ENCODE measurements around the gene OTUD4.

- no peak for TF ChIP-seq ESRRG (CRISPR knock-in tag; IDR thresholded peaks at IDR 0.05)
- TF ChIP-seq, protein P1, sequence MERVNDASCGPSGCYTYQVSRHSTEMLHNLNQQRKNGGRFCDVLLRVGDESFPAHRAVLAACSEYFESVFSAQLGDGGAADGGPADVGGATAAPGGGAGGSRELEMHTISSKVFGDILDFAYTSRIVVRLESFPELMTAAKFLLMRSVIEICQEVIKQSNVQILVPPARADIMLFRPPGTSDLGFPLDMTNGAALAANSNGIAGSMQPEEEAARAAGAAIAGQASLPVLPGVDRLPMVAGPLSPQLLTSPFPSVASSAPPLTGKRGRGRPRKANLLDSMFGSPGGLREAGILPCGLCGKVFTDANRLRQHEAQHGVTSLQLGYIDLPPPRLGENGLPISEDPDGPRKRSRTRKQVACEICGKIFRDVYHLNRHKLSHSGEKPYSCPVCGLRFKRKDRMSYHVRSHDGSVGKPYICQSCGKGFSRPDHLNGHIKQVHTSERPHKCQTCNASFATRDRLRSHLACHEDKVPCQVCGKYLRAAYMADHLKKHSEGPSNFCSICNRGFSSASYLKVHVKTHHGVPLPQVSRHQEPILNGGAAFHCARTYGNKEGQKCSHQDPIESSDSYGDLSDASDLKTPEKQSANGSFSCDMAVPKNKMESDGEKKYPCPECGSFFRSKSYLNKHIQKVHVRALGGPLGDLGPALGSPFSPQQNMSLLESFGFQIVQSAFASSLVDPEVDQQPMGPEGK (CRISPR knock-in tag; IDR thresholded peaks at IDR 0.05; ENCODE audit: borderline replicate concordance): no peak
- no peak for TF ChIP-seq ZNF70 (CRISPR knock-in tag; IDR thresholded peaks at IDR 0.05)
- TF ChIP-seq BACH2 (CRISPR knock-in tag; IDR thresholded peaks at IDR 0.05; ENCODE audit: borderline replicate concordance): no peak
- no peak for TF ChIP-seq GLIS3 (CRISPR knock-in tag; IDR thresholded peaks at IDR 0.05)
- TF ChIP-seq ZFP3 (CRISPR knock-in tag; IDR thresholded peaks at IDR 0.05): no peak
- TF ChIP-seq ARNTL (CRISPR knock-in tag; IDR thresholded peaks at IDR 0.05; ENCODE audit: borderline replicate concordance, low read depth): no peak
- no peak for TF ChIP-seq ZFP30 (CRISPR knock-in tag; IDR thresholded peaks at IDR 0.05)
- no peak for TF ChIP-seq CREB5 (CRISPR knock-in tag; IDR thresholded peaks at IDR 0.05; ENCODE audit: low read depth)
- TF ChIP-seq, protein P2, sequence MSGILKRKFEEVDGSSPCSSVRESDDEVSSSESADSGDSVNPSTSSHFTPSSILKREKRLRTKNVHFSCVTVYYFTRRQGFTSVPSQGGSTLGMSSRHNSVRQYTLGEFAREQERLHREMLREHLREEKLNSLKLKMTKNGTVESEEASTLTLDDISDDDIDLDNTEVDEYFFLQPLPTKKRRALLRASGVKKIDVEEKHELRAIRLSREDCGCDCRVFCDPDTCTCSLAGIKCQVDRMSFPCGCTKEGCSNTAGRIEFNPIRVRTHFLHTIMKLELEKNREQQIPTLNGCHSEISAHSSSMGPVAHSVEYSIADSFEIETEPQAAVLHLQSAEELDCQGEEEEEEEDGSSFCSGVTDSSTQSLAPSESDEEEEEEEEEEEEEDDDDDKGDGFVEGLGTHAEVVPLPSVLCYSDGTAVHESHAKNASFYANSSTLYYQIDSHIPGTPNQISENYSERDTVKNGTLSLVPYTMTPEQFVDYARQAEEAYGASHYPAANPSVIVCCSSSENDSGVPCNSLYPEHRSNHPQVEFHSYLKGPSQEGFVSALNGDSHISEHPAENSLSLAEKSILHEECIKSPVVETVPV (CRISPR knock-in tag; IDR thresholded peaks at IDR 0.05): no peak
- no peak for TF ChIP-seq PPARA (CRISPR knock-in tag; IDR thresholded peaks at IDR 0.05; ENCODE audit: borderline replicate concordance)
Observed at GRCh38 chr4:145183023-145183422, 2.6 kb upstream of the OTUD4 start.
